Retinal pigment epithelial cell (primary cell): Measurements from ENCODE around the gene SPSB3.

Source experiments
- DNase-seq: peaks from one replicate; pipeline ENCODE4 v3.0.0-alpha.2; 2010; ENCODE audit warnings: low read depth
- H3K4me3 ChIP-seq: 2 replicates; pipeline ENCODE4 v1.5.1; 2011; ENCODE audit warnings: mild to moderate bottlenecking, low read length, control low read depth, moderate library complexity
- CTCF ChIP-seq: conservative IDR thresholded peaks from 2 replicates; pipeline ENCODE4 v1.5.1; 2011; ENCODE audit warnings: low read depth, low read length, control low read depth, inconsistent platforms

SPSB3 gene

GRCh38 chr16:1792836-1793577 lies 10.6 kb upstream of the SPSB3 start:
- no peak for TF ChIP-seq CTCF
- DNase-seq = no peak
- peak overlapping the region; percentile 14 for H3K4me3 ChIP-seq

DNA sequence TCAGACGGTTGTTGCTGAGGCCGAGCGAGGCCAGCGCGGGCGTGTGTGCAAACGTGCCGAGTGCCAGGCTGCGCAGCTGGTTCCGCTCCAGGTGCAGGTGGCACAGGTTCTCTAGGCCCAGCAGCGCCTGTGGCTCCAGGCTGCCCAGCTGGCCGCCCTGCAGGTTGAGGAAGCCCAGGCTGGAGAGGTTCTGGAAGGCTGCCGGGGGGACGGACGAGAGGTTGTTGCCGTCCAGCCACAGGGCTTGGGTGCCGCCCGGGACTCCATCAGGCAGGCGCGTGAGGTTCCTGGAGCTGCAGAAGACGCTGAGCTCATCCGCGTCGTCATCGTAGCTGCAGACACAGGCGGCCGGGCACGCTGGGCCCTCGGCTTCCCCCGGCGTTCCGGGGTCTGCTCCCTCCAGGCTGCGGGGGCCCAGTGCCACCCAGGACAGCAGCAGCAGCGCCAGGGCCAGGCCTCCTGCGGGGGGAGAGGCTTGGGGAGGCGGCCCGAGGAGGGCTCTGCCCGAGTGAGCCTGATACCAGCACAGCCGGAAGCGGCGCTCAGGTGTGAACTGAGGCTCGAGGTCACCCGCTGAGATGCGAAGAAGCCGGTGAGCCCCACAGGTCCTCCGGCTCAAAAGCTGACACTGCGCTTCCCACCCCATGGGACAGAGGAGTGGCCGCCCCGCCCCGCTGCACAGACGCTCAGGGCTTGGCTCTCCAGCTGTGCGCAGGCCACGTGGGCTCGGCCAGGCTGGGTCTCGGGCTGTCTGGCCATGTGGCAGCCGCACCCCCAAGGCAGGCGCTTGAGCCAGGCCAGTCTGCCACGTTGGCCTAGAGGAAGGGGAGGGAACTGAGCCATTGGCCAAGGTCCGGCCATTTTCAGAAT lies 9.8 kb upstream of the SPSB3 start:
- no peak overlapping the region for H3K4me3 ChIP-seq
- TF ChIP-seq CTCF = no peak
- no peak for DNase-seq

- H3K4me3 ChIP-seq = no peak overlapping the region
- no peak for TF ChIP-seq CTCF
- no peak for DNase-seq
These were observed 9.0 kb upstream of the SPSB3 start for GRCh38 chr16:1791256-1791942.

DNA sequence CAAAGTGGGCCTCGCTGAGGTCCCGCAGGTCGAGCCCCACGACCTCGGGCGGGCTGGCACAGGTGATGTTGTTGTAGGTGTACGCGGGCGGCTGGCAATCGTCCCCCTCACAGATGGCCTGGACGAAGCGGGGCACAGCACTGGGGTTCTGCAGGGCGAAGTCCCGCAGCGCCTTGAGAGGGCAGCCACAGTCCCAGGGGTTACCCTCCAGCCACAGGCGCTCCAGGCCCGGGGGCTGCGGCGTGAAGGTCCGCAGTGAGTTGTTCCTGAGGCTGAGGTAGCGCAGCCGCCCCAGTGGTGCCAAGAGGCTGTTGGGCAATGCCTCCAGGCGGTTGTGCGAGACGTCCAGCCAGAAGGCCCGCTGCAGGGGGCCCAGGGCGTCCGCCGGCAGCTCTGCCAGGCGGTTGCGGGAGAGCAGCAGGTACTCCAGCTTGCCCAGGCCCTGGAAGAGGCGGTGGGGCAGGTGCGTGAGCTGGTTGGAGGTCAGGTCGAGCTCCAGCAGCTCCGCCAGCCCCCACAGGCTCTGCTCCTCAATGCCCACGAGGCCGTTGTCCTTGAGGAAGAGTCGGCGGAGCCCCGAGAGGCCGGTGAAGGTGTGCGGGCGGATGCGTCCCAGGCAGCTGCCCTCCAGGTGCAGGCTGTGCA lies 8.4 kb upstream of the SPSB3 start:
- TF ChIP-seq CTCF = no peak
- H3K4me3 ChIP-seq = no peak overlapping the region
- no peak for DNase-seq

GRCh38 chr16:1790261-1790610 lies 7.9 kb upstream of the SPSB3 start:
- no peak for DNase-seq
- no peak overlapping the region for H3K4me3 ChIP-seq
- no peak for TF ChIP-seq CTCF

GRCh38 chr16:1789643-1790045 lies 7.3 kb upstream of the SPSB3 start:
- no peak for DNase-seq
- no peak overlapping the region for H3K4me3 ChIP-seq
- no peak for TF ChIP-seq CTCF
